ENCODE measurements around the gene DCD. TPM values are rescaled to one million over a fixed set of nuclear protein-coding genes. Genes with fewer than 3 reads are reported as not detected.

The DCD gene
- total and polyA plus RNA-seq, 9 donors: not detected

GRCh38 chr12:54608769-54609168 is 39.4 kb downstream of the DCD start:
- 82 to 85% (median 85%) methylated on average over 2 of the region's 2 CpGs for WGBS, 3 donors
- no peaks in the 10 kb centered on the region for H3K27me3 ChIP-seq
- no peaks in the 10 kb centered on the region for H3K36me3 ChIP-seq
- H3K27ac ChIP-seq: no peak overlapping the region
- H3K4me1 ChIP-seq (ENCODE audit: insufficient read depth): no peaks in the 10 kb centered on the region
- no peaks in the 10 kb centered on the region for H3K9me3 ChIP-seq
- intact Hi-C loops (cut with DNase I): no loop called here
- TF ChIP-seq CTCF (IDR thresholded peaks at IDR 0.05) (no peak), EP300 (IDR thresholded peaks at IDR 0.05) (no peak), POLR2A (IDR thresholded peaks at IDR 0.05) (no peak)
- no peak for DNase-seq
- H3K4me3 ChIP-seq: no peak overlapping the region

DNA sequence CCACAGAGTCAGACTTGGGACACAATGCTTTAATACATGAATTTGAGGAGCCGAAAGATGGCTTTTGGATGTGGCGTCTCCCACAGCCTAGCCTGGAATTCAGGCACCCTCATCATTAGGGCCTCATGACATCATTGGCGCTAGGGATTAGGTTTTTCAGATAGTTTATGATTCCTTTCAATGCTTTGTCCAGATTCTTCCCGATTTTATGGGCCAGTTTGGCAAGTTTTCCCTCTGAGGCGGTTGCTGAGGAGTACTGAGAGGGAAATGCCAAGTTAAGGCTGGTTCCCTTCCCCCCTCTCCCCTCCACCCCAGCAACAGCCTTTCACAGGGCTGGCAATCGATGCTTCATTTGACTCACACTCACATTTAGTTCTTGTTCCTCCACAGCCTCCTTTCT is 40.0 kb downstream of the DCD start:
- intact Hi-C loops (cut with DNase I): no loop called here
- Histone ChIP-seq H3K4me1 (ENCODE audit: insufficient read depth) (no peaks in the 10 kb centered on the region), H3K36me3 (no peaks in the 10 kb centered on the region), H3K27ac (no peak overlapping the region), H3K27me3 (no peaks in the 10 kb centered on the region), H3K4me3 (no peak overlapping the region), H3K9me3 (no peaks in the 10 kb centered on the region)
- no peak for TF ChIP-seq EP300 (IDR thresholded peaks at IDR 0.05)
- no peak for TF ChIP-seq CTCF (IDR thresholded peaks at IDR 0.05)
- TF ChIP-seq POLR2A (IDR thresholded peaks at IDR 0.05): no peak
- no peak for DNase-seq
- 56 to 61% (median 57%) methylated on average over 6 of the region's 6 CpGs for WGBS, 3 donors

DNA sequence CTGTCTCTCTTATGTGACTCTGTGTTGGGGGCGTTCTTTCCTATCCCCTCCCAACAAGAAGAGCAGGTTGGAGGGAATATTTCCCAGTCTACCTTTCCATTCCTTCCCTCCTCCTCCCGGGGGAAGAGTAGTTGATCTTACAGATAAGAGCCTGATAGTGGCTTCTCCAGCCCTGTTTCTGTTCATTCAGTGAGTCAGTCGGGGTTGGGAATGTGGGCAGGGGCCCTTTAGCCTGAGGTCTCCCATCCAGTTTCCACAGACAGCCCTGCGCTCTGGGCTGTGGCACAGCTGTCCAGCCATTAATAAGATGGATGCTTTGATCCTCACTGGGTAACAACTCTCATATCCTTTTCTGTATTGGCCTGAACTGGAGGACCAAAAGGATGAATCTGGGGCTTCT is 41.6 kb downstream of the DCD start:
- Histone ChIP-seq H3K27me3 (no peaks in the 10 kb centered on the region), H3K27ac (no peak overlapping the region), H3K36me3 (no peaks in the 10 kb centered on the region), H3K4me3 (no peak overlapping the region), H3K4me1 (ENCODE audit: insufficient read depth) (no peaks in the 10 kb centered on the region), H3K9me3 (no peaks in the 10 kb centered on the region)
- no peak for TF ChIP-seq EP300 (IDR thresholded peaks at IDR 0.05)
- TF ChIP-seq POLR2A (IDR thresholded peaks at IDR 0.05): no peak
- TF ChIP-seq CTCF (IDR thresholded peaks at IDR 0.05): no peak
- DNase-seq: no peak
- WGBS, 3 donors: 39 to 45% (median 43%) methylated on average over 4 of the region's 4 CpGs
- intact Hi-C loops (cut with DNase I): no loop called here

- Histone ChIP-seq H3K4me1 (ENCODE audit: insufficient read depth) (no peaks in the 10 kb centered on the region), H3K9me3 (no peaks in the 10 kb centered on the region), H3K27ac (no peak overlapping the region), H3K27me3 (no peaks in the 10 kb centered on the region), H3K36me3 (no peaks in the 10 kb centered on the region), H3K4me3 (no peak overlapping the region)
- TF ChIP-seq POLR2A (IDR thresholded peaks at IDR 0.05) (no peak), EP300 (IDR thresholded peaks at IDR 0.05) (no peak), CTCF (IDR thresholded peaks at IDR 0.05) (no peak)
- DNase-seq: no peak
- WGBS, 3 donors: 91 to 95% (median 93%) methylated on average over 6 of the region's 6 CpGs
- intact Hi-C loops (cut with DNase I): no loop called here
Observed at GRCh38 chr12:54605138-54605970, 42.8 kb downstream of the DCD start.
